ENCODE measurements around the gene NACC1. TPM values are rescaled to one million over a fixed set of nuclear protein-coding genes. Genes with fewer than 3 reads are reported as not detected.

NACC1 gene
- total and polyA plus RNA-seq, 12 donors: 12.4 to 67.0 (median 40.1) TPM

DNA sequence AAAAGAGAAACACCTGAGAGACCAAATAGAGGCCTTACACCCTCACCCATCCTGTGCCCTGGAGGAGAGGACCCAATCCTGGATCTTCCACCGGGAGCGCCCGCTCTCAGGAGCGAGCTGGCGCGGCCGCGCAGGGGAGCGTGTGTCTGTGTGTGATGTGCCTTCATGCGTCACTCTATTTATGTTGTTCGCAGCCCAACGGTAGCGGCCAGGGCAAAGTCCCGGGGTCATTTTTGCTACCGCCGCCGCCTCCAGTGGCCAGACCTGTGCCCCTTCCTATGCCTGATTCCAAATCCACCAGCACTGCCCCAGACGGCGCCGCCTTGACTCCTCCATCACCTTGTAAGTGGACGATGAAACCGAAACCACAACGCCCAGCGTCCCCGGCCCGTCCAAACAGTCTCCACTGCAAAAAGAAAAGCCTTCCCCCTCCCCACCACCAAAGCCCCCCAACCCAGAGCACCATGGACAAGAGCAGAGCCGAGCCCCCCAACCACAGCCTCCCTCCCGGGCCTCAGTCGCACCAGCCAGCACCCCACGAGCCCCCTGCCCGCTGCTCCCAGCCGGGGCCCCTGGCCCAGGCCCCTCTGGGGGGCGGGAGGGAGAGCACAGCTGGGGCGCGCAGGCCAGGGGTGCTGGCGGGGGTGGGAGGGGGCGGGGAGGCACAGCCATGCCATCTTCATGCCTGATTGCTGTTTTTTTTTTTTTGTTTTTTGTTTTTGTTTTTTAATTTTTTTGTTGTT lies 30.1 kb upstream of the NACC1 start:
- Histone ChIP-seq H3K9me3 (replicated peaks in 1 of 3) (no peaks in the 10 kb centered on the region), H3K27me3 (no peaks in the 10 kb centered on the region), H3K4me1 (replicated peaks in 1 of 2) (peaks cover 0 to 4% of the 10 kb centered on the region in 2 donors), H3K4me3 (no peak overlapping the region), H3K27ac (no peak overlapping the region), H3K36me3 (replicated peaks in 1 of 2) (no peaks in the 10 kb centered on the region)
- TF ChIP-seq, protein P1, sequence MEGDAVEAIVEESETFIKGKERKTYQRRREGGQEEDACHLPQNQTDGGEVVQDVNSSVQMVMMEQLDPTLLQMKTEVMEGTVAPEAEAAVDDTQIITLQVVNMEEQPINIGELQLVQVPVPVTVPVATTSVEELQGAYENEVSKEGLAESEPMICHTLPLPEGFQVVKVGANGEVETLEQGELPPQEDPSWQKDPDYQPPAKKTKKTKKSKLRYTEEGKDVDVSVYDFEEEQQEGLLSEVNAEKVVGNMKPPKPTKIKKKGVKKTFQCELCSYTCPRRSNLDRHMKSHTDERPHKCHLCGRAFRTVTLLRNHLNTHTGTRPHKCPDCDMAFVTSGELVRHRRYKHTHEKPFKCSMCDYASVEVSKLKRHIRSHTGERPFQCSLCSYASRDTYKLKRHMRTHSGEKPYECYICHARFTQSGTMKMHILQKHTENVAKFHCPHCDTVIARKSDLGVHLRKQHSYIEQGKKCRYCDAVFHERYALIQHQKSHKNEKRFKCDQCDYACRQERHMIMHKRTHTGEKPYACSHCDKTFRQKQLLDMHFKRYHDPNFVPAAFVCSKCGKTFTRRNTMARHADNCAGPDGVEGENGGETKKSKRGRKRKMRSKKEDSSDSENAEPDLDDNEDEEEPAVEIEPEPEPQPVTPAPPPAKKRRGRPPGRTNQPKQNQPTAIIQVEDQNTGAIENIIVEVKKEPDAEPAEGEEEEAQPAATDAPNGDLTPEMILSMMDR (IDR thresholded peaks at IDR 0.05): no peak
- TF ChIP-seq POLR2A (IDR thresholded peaks at IDR 0.05): no peak
- 74 to 94% (median 79%) methylated on average over 23 to 37 of the region's 37 CpGs for WGBS, 4 donors
- intact Hi-C loops (cut with DNase I): no loop called here
- no peak for DNase-seq

DNA sequence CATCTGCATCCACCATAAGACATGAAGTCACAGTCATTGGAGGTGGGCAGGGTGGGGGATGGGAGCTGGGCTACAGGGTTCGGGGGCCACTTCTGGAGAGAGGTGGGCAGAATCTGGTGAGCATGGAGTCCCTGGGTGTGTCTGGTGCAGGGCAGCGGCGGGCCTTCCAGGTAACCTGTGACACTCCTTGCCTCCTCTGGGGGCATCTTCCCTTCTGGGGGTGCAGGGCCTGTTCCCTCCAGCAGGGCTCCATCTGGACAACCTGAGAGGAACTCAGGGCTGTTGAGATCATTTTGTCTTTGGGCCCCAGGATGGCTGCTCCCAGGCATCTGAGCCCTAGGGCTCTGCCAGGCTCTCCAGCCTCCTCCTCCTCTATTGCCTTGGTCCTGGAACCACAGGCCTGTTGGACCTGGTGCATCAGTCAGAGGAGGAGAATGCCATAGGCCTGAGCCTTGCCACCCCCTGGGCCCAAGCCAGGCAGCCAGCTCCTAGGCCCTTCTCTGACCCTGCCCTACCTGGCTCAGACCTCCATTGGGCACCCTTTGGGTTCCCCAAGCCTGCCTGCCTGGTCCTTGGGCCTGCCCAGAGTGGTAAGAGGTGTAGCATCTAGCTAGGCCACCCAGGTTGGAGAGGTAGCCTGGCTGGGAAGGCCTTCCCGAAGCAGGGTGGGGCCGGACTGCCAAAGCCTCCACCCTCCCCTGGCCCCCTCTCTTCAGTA lies 28.8 kb upstream of the NACC1 start:
- no peaks in the 10 kb centered on the region for H3K36me3 ChIP-seq (replicated peaks in 1 of 2)
- intact Hi-C loops (cut with DNase I): no loop called here
- no peak for TF ChIP-seq POLR2A (IDR thresholded peaks at IDR 0.05)
- TF ChIP-seq, protein P1 (IDR thresholded peaks at IDR 0.05): peak in 1 of 6 experiments; percentile 20
- H3K27ac ChIP-seq: peak overlapping the region in 1 of 5 donors; percentile 12
- H3K9me3 ChIP-seq (replicated peaks in 1 of 3): no peaks in the 10 kb centered on the region
- H3K27me3 ChIP-seq: no peaks in the 10 kb centered on the region
- WGBS, 4 donors: 88 to 94% (median 89%) methylated on average over 3 to 5 of the region's 5 CpGs
- H3K4me1 ChIP-seq (replicated peaks in 1 of 2): peaks cover 0 to 4% of the 10 kb centered on the region in 2 donors
- no peak for DNase-seq
- H3K4me3 ChIP-seq: no peak overlapping the region

DNA sequence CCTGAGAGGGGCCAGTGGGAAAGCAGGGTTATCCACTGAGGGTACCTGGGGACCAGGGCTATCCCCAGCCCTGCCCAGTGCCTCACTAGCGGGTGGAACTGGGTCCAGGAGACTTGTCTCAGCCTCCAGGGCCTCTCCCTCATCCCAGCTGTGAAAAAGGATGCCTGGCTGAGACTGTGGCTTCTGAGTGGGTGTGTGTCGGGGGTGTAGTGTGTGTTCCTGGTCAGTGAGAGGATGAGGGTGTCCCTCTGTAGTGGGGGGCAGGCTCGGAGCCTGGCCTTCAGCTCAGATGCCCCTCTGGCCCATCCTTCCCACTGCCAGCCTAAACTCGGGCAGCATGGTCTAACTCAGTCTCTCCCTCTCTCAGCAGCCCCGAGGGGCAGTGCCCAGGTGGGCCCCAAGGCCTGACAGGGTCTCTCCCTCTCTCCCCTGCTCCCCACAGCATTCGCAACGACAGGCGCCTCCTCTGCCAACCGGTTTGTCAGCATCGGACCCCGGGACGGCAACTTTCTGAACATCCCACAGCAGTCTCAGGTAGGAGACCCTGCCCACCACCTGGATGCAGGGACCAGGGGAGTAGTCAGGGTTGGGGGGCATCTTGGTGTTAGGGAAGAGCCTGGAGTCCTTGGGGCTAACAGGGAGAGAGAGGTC lies 28.1 kb upstream of the NACC1 start:
- H3K4me1 ChIP-seq (replicated peaks in 1 of 2): peaks cover 0 to 4% of the 10 kb centered on the region in 2 donors

More for the DNA sequence above, 28.1 kb upstream of the NACC1 start:
- Histone ChIP-seq H3K9me3 (replicated peaks in 1 of 3) (no peaks in the 10 kb centered on the region), H3K4me3 (no peak overlapping the region), H3K27ac (peak overlapping the region in 2 of 5 donors; percentile 12 to 17), H3K36me3 (replicated peaks in 1 of 2) (no peaks in the 10 kb centered on the region), H3K27me3 (no peaks in the 10 kb centered on the region)
- WGBS, 4 donors: 90 to 100% (median 93%) methylated on average over 9 to 12 of the region's 12 CpGs
- DNase-seq: no peak
- intact Hi-C loops (cut with DNase I): loop anchor here in 1 of 2 donors (5.0 kb wide), 1 partner anchor 108 kb away; no protein-coding TSS in a partner anchor
- TF ChIP-seq POLR2A (IDR thresholded peaks at IDR 0.05): no peak
- TF ChIP-seq, protein P1 (IDR thresholded peaks at IDR 0.05): no peak

All from adrenal gland (tissue), 12 donors.